HCT116 (cell line): ENCODE measurements around the gene SOD1. TPM values are rescaled to one million over a fixed set of nuclear protein-coding genes. Genes with fewer than 3 reads are reported as not detected.

Experiments
- ATAC-seq: fragments of 200-7000 bp; cut with Tn5 transposase; 2 replicates; pipeline ENCODE4 v1.9.1; 2020; ENCODE audit warnings: mild to moderate bottlenecking, moderate library complexity
- BruUV-seq: library from RNA; stranded (reverse); fragments of 400-500 nt; replicated peaks from 2 replicates; lab custom pipeline; 2021; lab: Mats Ljungman, UMichigan
- CTCF ChIA-PET: fragments of 300-600 bp; sonication (Branson Sonifier 250); formaldehyde crosslinking; loops from one replicate; lab custom pipeline; 2021; ENCODE audit warnings: antibody characterized with exemption; lab: Charles Lee
- POLR2A ChIA-PET: fragments of 300-600, 350-600 bp; sonication (Branson Sonifier 250); formaldehyde crosslinking; loops from one replicate; lab custom pipeline; 2021; ENCODE audit warnings: antibody characterized with exemption; lab: Charles Lee
- RAD21 ChIA-PET, 2 experiments: fragments of 300-600 bp; sonication (Branson Sonifier 250); formaldehyde crosslinking; loops; one replicate each; lab custom pipeline; 2023; ENCODE audit warnings: low total read pairs in 2 of 2; ENCODE audit not compliant: uncharacterized antibody in 2 of 2, unreplicated experiment in 2 of 2, low non-redundant PET in 1 of 2; lab: Charles Lee
- DNase-seq: peaks from one replicate; pipeline ENCODE4 v3.0.0-alpha.2; 2010; ENCODE audit warnings: low read depth, low spot score
- H2AFZ ChIP-seq: fragments of 200-600 bp; shearing (Covaris generic), sonication (generic); 2 replicates; pipeline ENCODE4 v1.6.1; 2017; ENCODE audit warnings: low read depth, mixed run types, mixed read lengths, antibody characterized with exemption, low read length; ENCODE audit not compliant: poor library complexity, severe bottlenecking
- H3K27ac ChIP-seq: 2 replicates; pipeline ENCODE4 v1.5.1; 2012; ENCODE audit warnings: low read depth, low read length
- H3K27me3 ChIP-seq: fragments of 200-600 bp; sonication (generic); 2 replicates; pipeline ENCODE4 v1.6.1; 2016; ENCODE audit warnings: mixed run types, low read length, mixed read lengths; ENCODE audit not compliant: insufficient read depth
- H3K36me3 ChIP-seq, 2 experiments: fragments of 200-500 bp in 1 of 2; fragments of 200-600 bp in 1 of 2; sonication (Bioruptor generic) in 1 of 2; sonication (generic) in 1 of 2; 2 replicates each; pipeline versions ENCODE4 v1.5.1 to v1.6.1; 2014 to 2016; ENCODE audit warnings: low read length in 2 of 2, inconsistent platforms in 1 of 2, mixed read lengths in 1 of 2, mixed run types in 1 of 2; ENCODE audit not compliant: insufficient read depth in 2 of 2, control insufficient read depth in 1 of 2
- H3K4me1 ChIP-seq, 2 experiments: fragments of 200-600 bp in 1 of 2; sonication (generic) in 1 of 2; 2 replicates each; pipeline versions ENCODE4 v1.5.1 to v1.6.1; 2012 to 2017; ENCODE audit warnings: low read length in 2 of 2, inconsistent platforms in 1 of 2, mild to moderate bottlenecking in 1 of 2, mixed read lengths in 1 of 2, mixed run types in 1 of 2, moderate library complexity in 1 of 2; ENCODE audit not compliant: insufficient read depth in 2 of 2, control insufficient read depth in 1 of 2
- H3K4me2 ChIP-seq: fragments of 200-600 bp; sonication (generic); 2 replicates; pipeline ENCODE4 v1.6.1; 2017; ENCODE audit warnings: mixed run types, low read length, mixed read lengths
- H3K4me3 ChIP-seq, 2 experiments: fragments of 200-600 bp in 1 of 2; sonication (generic) in 1 of 2; replicated peaks in 1 of 2; 2 replicates each; pipeline ENCODE4 v1.5.1; 2011 to 2016; ENCODE audit warnings: low read length in 2 of 2, control low read depth in 1 of 2, low read depth in 1 of 2, mild to moderate bottlenecking in 1 of 2, mixed read lengths in 1 of 2, mixed run types in 1 of 2
- H3K79me2 ChIP-seq: fragments of 200-600 bp; sonication (generic); 2 replicates; pipeline ENCODE4 v1.6.1; 2017; ENCODE audit warnings: mild to moderate bottlenecking, mixed run types, low read length, moderate library complexity, mixed read lengths; ENCODE audit not compliant: insufficient read depth
- H3K9ac ChIP-seq: fragments of 200-600 bp; sonication (generic); 2 replicates; pipeline ENCODE4 v1.6.1; 2016; ENCODE audit warnings: low read length, mixed read lengths
- H3K9me2 ChIP-seq: fragments of 200-600 bp; sonication (generic), shearing (Covaris generic); 2 replicates; pipeline ENCODE4 v1.6.1; 2017; ENCODE audit warnings: mixed run types, mild to moderate bottlenecking, moderate library complexity; ENCODE audit not compliant: insufficient read depth
- H3K9me3 ChIP-seq, 2 experiments: fragments of 200-500 bp in 1 of 2; fragments of 200-600 bp in 1 of 2; sonication (Bioruptor generic) in 1 of 2; sonication (generic) in 1 of 2; 2 replicates each; pipeline ENCODE4 v1.6.1; 2014 to 2017; ENCODE audit warnings: low read length in 2 of 2, mixed read lengths in 2 of 2, inconsistent platforms in 1 of 2, low read depth in 1 of 2, mild to moderate bottlenecking in 1 of 2, mixed run types in 1 of 2, moderate library complexity in 1 of 2; ENCODE audit not compliant: control insufficient read depth in 1 of 2, insufficient read depth in 1 of 2
- H4K20me1 ChIP-seq: fragments of 200-600 bp; sonication (generic), shearing (Covaris generic); 2 replicates; pipeline ENCODE4 v1.6.1; 2017; ENCODE audit warnings: mixed run types, mild to moderate bottlenecking, moderate library complexity; ENCODE audit not compliant: insufficient read depth
- CEBPB ChIP-seq: IDR thresholded peaks from 2 replicates; pipeline ENCODE4 v1.6.1; 2012; ENCODE audit warnings: low read depth
- ELF1 ChIP-seq: IDR thresholded peaks from 2 replicates; pipeline ENCODE4 v1.6.1; 2012; ENCODE audit warnings: low read depth, borderline replicate concordance
- YY1 ChIP-seq: IDR thresholded peaks from 2 replicates; pipeline ENCODE4 v1.6.1; 2011; ENCODE audit warnings: low read length, low read depth, moderate library complexity, mild to moderate bottlenecking; ENCODE audit not compliant: insufficient replicate concordance; ENCODE audit errors: extremely low read depth
- intact Hi-C: fragments of 100-400 bp; cut with micrococcal nuclease; formaldehyde crosslinking; loops from 2 replicates; pipeline ENCODE4 v1.10.0; 2022
- total RNA-seq: library from RNA; stranded (reverse); gene quantifications from one replicate; pipeline ENCODE4 v1.2.1, GENCODE V29; 2021; ENCODE audit not compliant: unreplicated experiment
- TF ChIP-seq, protein P1 (sequence below): IDR thresholded peaks from 2 replicates; pipeline ENCODE4 v1.6.1; 2012
- TF ChIP-seq, protein P2 (sequence below), 3 experiments: fragments of 200-600 bp in 1 of 3; sonication (generic) in 1 of 3; IDR thresholded peaks in 2 of 3; conservative IDR thresholded peaks in 1 of 3; 2 replicates each; pipeline ENCODE4 v1.5.1; 2012 to 2017; ENCODE audit warnings: low read depth in 2 of 3, low read length in 2 of 3, antibody characterized with exemption in 1 of 3, borderline replicate concordance in 1 of 3, control low read depth in 1 of 3, mild to moderate bottlenecking in 1 of 3, mixed read lengths in 1 of 3, mixed run types in 1 of 3, moderate library complexity in 1 of 3; ENCODE audit not compliant: insufficient read depth in 1 of 3

SOD1 gene
- total RNA-seq, 1 experiment from 2014 or later = 419 TPM

DNA sequence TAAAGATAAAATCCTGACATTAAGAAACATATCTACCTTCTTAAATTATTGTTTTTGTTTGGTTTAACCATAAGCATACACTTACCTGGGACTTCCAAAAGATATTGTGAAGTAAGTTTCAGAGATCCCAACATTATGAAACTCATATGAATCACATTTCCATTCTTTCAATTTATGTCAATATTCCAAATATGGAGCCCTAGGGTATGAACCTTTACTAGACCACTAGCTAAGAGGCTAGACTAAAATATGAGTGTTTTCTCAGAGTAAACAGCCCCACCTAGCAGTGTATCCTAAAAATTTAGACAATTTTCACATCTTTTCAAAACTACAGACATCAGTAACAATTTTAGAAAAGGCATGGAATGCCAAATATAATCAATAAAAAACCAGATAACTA lies 48.0 kb downstream of the SOD1 start:
- ChIA-PET CTCF (no interaction called here), RAD21 (no interaction called here), POLR2A (no interaction called here)
- Histone ChIP-seq H3K79me2 (peaks cover 100% of the 10 kb centered on the region), H3K27me3 (no peaks in the 10 kb centered on the region), H3K9me3 (no peaks in the 10 kb centered on the region), H3K9me2 (no peaks in the 10 kb centered on the region), H3K4me1 (0 out of 4 replicates have a peak, but pooled peaks cover 0 to 4% of the 10 kb centered on the region in 2 experiments), H3K4me3 (no peak overlapping the region), H2AFZ (no peak overlapping the region), H3K9ac (no peak overlapping the region), H3K36me3 (peaks cover 0 to 11% of the 10 kb centered on the region in 2 experiments; a peak in 1 of 4 replicates), H3K27ac (no peak overlapping the region), H4K20me1 (peaks cover 11% of the 10 kb centered on the region; the same call in 1 of the 2 replicates), H3K4me2 (no peak overlapping the region)
- intact Hi-C loops = no loop called here
- TF ChIP-seq CEBPB = no peak
- TF ChIP-seq, protein P1, sequence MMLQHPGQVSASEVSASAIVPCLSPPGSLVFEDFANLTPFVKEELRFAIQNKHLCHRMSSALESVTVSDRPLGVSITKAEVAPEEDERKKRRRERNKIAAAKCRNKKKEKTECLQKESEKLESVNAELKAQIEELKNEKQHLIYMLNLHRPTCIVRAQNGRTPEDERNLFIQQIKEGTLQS = no peak
- ATAC-seq (no peak), DNase-seq (no peak)
- BruUV-seq = no TSS peak

DNA sequence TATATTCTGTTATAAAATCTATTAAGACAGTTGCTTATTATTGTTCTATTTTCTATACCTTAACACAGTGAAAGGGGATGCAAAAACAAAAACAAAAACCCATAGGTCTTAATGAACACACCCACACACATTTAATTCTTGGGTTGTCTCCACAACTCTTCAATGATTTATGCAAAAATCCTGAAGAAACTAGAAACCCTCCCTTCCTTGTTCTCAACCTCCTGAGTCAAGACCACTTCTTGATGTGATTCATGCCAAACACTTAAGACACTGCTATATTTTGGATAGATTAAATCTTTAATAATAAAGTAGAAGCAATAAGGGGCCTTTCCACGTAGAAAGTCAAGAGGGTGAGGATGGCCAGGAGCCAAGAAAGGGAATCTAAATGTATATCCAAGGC lies 49.0 kb downstream of the SOD1 start:
- ATAC-seq (no peak), DNase-seq (no peak)
- Histone ChIP-seq H3K9me2 (no peaks in the 10 kb centered on the region), H3K4me1 (0 out of 4 replicates have a peak, but pooled peaks cover 0 to 4% of the 10 kb centered on the region in 2 experiments), H3K27ac (no peak overlapping the region), H3K79me2 (peaks cover 100% of the 10 kb centered on the region), H3K9ac (no peak overlapping the region), H3K4me3 (no peak overlapping the region), H3K4me2 (no peak overlapping the region), H3K9me3 (no peaks in the 10 kb centered on the region), H2AFZ (no peak overlapping the region), H3K36me3 (peaks cover 0 to 4% of the 10 kb centered on the region in 2 experiments; a peak in 1 of 4 replicates), H3K27me3 (no peaks in the 10 kb centered on the region), H4K20me1 (peaks cover 15% of the 10 kb centered on the region; the same call in 1 of the 2 replicates)
- BruUV-seq = no TSS peak
- no peak for TF ChIP-seq YY1
- TF ChIP-seq, protein P2, sequence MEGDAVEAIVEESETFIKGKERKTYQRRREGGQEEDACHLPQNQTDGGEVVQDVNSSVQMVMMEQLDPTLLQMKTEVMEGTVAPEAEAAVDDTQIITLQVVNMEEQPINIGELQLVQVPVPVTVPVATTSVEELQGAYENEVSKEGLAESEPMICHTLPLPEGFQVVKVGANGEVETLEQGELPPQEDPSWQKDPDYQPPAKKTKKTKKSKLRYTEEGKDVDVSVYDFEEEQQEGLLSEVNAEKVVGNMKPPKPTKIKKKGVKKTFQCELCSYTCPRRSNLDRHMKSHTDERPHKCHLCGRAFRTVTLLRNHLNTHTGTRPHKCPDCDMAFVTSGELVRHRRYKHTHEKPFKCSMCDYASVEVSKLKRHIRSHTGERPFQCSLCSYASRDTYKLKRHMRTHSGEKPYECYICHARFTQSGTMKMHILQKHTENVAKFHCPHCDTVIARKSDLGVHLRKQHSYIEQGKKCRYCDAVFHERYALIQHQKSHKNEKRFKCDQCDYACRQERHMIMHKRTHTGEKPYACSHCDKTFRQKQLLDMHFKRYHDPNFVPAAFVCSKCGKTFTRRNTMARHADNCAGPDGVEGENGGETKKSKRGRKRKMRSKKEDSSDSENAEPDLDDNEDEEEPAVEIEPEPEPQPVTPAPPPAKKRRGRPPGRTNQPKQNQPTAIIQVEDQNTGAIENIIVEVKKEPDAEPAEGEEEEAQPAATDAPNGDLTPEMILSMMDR (IDR thresholded peaks at IDR 0.05 in 2 of 3, conservative IDR thresholded peaks at IDR 0.05 in 1 of 3; ENCODE audit: borderline replicate concordance in 1 of 3, insufficient read depth in 1 of 3, low read depth in 2 of 3, low read length in 2 of 3) = no peak
- no peak for TF ChIP-seq ELF1
- ChIA-PET RAD21 (no interaction called here), POLR2A (no interaction called here), CTCF (no interaction called here)
- intact Hi-C loops = no loop called here
